Ascending aorta (tissue), 2 donors: ENCODE data around the gene GBE1. TPM values are rescaled to one million over a fixed set of nuclear protein-coding genes. Genes with fewer than 3 reads are reported as not detected.

Experiments used
- DNase-seq, 2 donors: peaks; one replicate each; pipeline ENCODE4 v3.0.0-alpha.2; 2019; ENCODE audit warnings: low spot score in 2 of 2
- H3K27ac ChIP-seq, 2 donors: fragments of 200-600 bp; sonication (generic); one replicate each; pipeline ENCODE4 v1.5.1; 2016 to 2017; ENCODE audit warnings: mild to moderate bottlenecking in 1 of 2
- H3K27me3 ChIP-seq: fragments of 200-600 bp; sonication (generic); one replicate; pipeline ENCODE4 v1.5.1; 2017
- H3K36me3 ChIP-seq, 2 donors: fragments of 200-600 bp; sonication (generic); one replicate each; pipeline ENCODE4 v1.5.1; 2016
- H3K4me1 ChIP-seq, 2 donors: fragments of 200-600 bp; sonication (generic); one replicate each; pipeline ENCODE4 v1.5.1; 2016 to 2017; ENCODE audit warnings: mild to moderate bottlenecking in 1 of 2
- H3K4me3 ChIP-seq, 2 donors: fragments of 200-600 bp; sonication (generic); one replicate each; pipeline ENCODE4 v1.5.1; 2016 to 2017; ENCODE audit warnings: mild to moderate bottlenecking in 1 of 2
- H3K9me3 ChIP-seq, 2 donors: fragments of 200-600 bp; sonication (generic); one replicate each; pipeline ENCODE4 v1.5.1; 2016
- CTCF ChIP-seq, 3 experiments: fragments of 200-600 bp in 2 of 3; fragments of 450-650 bp in 1 of 3; sonication (generic) in 2 of 3; IDR thresholded peaks; one replicate each; pipeline ENCODE4 v1.5.1; 2016 to 2019; ENCODE audit warnings: antibody characterized with exemption in 3 of 3, mild to moderate bottlenecking in 1 of 3, moderate library complexity in 1 of 3
- intact Hi-C: fragments of 100-400 bp; cut with DNase I; formaldehyde crosslinking; loops from one replicate; pipeline ENCODE4 v1.15.1; 2023
- total RNA-seq: library from RNA; depleted of rRNA; stranded (reverse); fragments of >200 nt; gene quantifications from one replicate; pipeline ENCODE4 v1.1.0, GENCODE V29; 2016

Gene GBE1
- total RNA-seq, 1 donor from 2014 or later = 20.8 TPM

DNA sequence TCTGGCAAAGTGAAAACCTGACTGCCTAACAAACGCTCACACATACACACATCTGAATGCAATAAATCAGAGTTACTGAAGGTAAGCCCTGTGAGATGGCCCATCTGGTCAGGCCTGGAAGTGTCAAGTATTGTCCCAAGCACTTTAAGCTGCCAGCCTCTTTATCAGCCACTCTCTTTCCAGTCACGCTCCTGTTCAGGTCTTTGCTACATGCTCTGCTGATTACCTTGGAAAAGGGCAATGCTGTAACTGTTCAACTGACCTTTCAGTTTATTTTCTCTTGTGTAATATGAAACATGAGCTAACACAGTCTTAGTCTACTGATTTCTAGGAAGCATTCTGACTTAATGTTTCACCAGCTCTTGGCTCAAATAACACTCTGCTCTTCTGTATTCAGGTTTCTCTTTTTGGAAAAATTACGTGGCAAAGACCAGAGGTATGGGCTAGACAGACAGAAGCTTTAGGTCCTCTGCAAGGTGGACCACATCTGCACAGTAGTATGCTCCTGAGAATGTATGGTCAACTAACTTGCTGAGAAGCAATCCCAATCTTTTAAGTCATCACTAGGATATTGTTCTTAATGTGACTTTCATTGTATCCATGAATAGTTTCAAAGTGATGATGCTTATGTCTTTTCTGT lies 44.5 kb downstream of the GBE1 start:
- H3K9me3 ChIP-seq = no peaks in the 10 kb centered on the region
- H3K4me3 ChIP-seq = no peak overlapping the region
- no peak for TF ChIP-seq CTCF (IDR thresholded peaks at IDR 0.05)
- intact Hi-C loops = loop anchor here (2.0 kb wide), 1 partner anchor 44 kb away; the partner anchor contains the start of gene GBE1
- no peak for DNase-seq
- H3K36me3 ChIP-seq = peaks cover 0 to 6% of the 10 kb centered on the region in 2 donors
- H3K27ac ChIP-seq = peak overlapping the region in 1 of 2 donors; percentile 38
- H3K27me3 ChIP-seq = no peaks in the 10 kb centered on the region
- peaks cover 0 to 7% of the 10 kb centered on the region in 2 donors for H3K4me1 ChIP-seq

DNA sequence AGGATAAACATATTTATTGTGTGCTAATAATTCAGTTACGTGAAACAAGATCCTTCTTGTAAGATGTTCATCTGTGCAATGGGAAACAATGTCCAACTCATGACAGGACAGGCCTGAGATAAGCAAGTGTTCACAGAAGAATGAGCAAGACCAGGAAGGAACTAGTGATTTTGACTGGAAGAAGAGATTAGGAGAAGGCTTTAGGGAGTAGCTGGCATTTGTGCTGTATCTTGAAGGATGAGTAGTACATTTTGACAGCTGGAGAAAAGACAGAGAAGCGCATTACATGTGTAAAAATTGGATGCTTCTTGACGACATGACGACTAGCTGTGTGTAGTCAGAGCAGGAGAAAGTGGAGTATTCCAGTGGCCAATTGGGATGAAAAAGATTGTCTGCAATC lies 48.4 kb downstream of the GBE1 start:
- no peak for TF ChIP-seq CTCF (IDR thresholded peaks at IDR 0.05)
- no peaks in the 10 kb centered on the region for H3K9me3 ChIP-seq
- intact Hi-C loops = no loop called here
- DNase-seq = no peak
- H3K4me3 ChIP-seq = no peak overlapping the region
- H3K27ac ChIP-seq = no peak overlapping the region
- H3K4me1 ChIP-seq = peaks cover 0 to 7% of the 10 kb centered on the region in 2 donors
- H3K27me3 ChIP-seq = no peaks in the 10 kb centered on the region
- H3K36me3 ChIP-seq = peaks cover 0 to 6% of the 10 kb centered on the region in 2 donors

DNA sequence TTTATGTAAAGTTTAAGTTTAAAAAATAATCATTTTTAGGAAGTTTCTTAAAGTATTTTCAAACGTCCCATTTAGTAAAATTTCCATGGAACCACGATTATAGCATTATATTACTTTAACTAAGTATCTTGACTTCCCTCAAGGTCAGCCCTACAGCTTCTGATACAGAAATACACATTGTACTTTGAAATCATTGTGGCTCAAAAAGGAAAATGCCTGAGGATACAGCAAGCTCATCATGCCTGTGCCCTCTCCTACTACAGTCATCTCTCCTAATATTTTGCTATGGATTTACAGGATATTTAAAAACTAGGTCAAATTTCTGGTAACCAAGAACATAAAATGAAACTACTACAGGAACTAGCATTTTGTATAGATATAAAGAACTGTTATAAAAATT lies 51.8 kb downstream of the GBE1 start:
- TF ChIP-seq CTCF (IDR thresholded peaks at IDR 0.05) = no peak
- Histone ChIP-seq H3K27ac (no peak overlapping the region), H3K36me3 (peaks cover 0 to 6% of the 10 kb centered on the region in 2 donors), H3K4me3 (no peak overlapping the region), H3K4me1 (peaks cover 0 to 3% of the 10 kb centered on the region in 2 donors), H3K27me3 (no peaks in the 10 kb centered on the region), H3K9me3 (no peaks in the 10 kb centered on the region)
- intact Hi-C loops = no loop called here
- no peak for DNase-seq

DNA sequence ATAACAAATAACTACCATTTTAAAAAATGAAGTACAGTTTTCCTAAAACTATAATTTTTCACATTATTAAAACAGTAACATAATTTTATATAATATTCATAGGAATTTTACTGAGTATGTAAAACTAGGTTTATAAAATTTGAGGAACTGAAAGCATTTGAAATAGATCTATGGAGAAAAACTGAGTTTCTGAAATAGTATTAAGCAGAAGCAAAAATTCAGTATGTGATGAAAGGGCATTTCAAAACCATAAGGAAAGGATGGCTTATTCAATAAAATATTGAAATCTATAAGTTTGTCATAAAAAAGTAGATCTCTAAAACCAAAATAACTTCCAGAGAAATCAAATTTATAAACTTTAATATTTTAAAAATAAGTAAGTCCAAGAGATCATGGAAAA lies 53.4 kb downstream of the GBE1 start:
- Histone ChIP-seq H3K27me3 (no peaks in the 10 kb centered on the region), H3K36me3 (peaks cover 0 to 4% of the 10 kb centered on the region in 2 donors), H3K4me1 (peaks cover 0 to 3% of the 10 kb centered on the region in 2 donors), H3K4me3 (no peak overlapping the region), H3K9me3 (no peaks in the 10 kb centered on the region), H3K27ac (no peak overlapping the region)
- no peak for TF ChIP-seq CTCF (IDR thresholded peaks at IDR 0.05)
- no peak for DNase-seq
- intact Hi-C loops = no loop called here

DNA sequence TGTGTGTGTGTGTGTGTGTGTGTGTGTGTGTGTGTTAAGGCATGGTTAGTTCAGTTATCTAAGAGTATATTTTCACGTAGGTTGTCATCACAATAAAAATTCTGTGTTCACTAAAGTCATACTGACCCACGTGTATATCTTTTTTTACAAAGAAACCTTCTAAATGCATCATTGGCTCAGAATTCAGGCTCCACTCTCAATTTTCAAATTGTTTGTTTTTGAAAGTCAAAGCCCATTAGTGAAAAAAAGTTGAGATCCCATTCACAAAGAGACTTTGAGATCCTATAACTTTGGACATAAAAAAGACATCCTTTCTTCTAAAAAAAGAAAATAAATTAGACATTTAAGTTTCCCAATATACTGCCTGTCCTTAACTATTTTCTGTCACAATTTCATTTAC lies 59.3 kb downstream of the GBE1 start:
- intact Hi-C loops = no loop called here
- no peaks in the 10 kb centered on the region for H3K27me3 ChIP-seq

More for the DNA sequence above, 59.3 kb downstream of the GBE1 start:
- Histone ChIP-seq H3K9me3 (no peaks in the 10 kb centered on the region), H3K36me3 (peaks cover 0 to 14% of the 10 kb centered on the region in 2 donors), H3K4me3 (no peak overlapping the region), H3K4me1 (peaks cover 0 to 3% of the 10 kb centered on the region in 2 donors), H3K27ac (no peak overlapping the region)
- DNase-seq = no peak
- no peak for TF ChIP-seq CTCF (IDR thresholded peaks at IDR 0.05)
